Ammon's horn (tissue), 1 donor: ENCODE results near the gene H19.

ENCODE experiments used
- DNase-seq: peaks from one replicate; pipeline ENCODE4 v3.0.0-alpha.2; 2016; ENCODE audit warnings: low spot score

Gene H19

DNA sequence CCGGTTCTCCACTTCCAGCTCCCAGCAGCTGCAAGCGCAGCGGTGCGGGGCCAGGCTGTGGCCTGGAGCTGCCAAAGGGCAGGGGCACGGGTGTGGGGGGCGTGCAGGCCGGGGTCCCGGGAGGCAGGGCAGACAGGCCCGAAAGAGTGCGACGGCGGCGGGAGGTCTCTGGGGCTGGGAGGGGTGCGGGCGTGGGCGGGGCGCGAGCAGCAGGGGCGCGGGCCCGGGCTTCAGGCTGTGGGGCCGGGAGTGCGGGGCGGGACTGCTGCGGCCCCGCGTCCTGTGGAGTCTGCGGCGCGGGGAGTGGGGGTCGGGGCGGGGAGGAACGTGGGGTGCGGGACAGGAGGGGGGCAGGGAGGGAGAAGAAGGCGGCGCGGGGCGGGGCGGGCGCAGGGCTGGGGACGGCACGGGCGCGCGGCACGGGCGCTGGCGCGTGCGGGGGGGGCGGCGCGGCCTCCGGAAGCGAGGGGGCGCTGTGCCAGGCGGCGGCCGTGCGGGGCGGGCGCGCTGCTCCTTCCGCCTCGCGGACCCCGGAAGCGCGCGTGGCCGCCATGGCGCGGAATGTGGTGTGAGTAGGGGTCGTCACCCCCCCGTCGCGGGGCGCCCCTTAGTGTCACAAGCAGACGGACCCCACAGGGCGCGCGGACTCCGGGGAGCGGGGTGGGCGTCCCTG, 50.7 kb downstream of the H19 start, which contains the start of gene MRPL23:
MRPL23 (plus strand) TSS at position 521 of the 673 bp plus-strand sequence; CDS start at position 552, 31 bp downstream.
- no peak for DNase-seq
